HS-27A (cell line): ENCODE results near the gene TAS2R46.
"Not testable (repeated sequence)": the region's sequence is repeated elsewhere in the genome, so short reads cannot be mapped to it uniquely, and the experiment has no call there.

Source experiments
- DNase-seq: peaks from one replicate; pipeline ENCODE4 v3.0.0-alpha.2; 2012; ENCODE audit warnings: low read depth, missing footprints

The TAS2R46 gene

DNA sequence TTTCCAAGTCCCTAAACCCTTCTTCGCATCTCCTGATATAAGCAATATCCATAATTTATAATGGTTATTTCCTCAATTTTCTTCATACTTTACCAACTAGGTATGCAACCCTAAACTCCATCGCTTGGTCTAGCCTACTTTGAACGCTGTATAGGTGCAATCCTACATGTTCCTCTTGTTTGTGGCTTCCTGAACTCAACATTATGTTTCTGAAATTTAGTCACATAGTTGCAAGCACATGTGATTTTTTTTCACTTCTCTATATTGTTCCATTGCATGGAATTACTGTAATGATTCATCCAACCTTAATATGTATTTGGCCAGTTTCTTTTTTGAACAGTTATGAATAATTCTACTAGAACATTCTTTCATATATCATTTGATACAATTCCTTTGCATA, 28.1 kb downstream of the TAS2R46 start:
- DNase-seq: not testable (repeated sequence)

DNA sequence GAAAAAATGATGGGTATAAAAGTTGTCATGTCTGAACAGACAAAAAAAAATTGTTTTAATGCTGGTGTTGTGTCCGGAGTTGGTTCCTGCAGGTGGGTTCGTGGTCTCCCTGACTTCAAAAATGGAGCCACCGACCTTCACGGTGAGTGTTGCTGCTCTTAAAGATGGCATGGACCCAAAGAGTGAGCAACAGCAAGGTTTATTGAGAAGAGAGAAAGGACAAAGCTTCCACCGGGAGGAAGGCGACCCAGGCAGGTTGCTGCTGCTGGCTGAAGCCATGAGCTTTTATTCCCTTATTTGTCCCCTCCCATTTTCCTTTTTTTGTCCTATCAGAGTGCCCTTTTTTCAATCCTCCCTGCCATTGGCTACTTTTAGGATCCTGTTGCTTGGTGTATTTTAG, 30.8 kb downstream of the TAS2R46 start, which contains the start of gene TAS2R31:
Gene TAS2R31, minus strand, starts transcription at position 101 of the 400 bp plus-strand sequence. Its CDS starts 72 bp downstream, at position 29.
- DNase-seq: no peak

DNA sequence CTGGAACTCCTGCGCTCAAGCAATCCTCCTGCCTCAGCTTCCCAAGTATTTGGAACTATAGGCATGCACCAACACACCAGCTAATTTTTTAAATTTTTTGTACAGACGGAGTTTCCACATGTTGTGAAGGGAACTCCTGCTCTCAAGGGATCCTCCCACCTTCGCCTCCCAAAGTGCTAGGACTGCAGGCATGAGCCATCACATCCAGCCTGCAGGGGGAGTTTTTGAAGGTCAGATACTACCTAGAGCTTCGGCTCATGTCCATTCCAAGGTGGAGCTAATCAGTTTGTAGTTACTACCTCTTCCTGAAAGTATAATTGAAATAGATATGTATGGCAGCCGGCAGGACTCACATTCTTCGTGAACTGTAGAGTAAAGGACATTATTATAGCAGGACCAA, 36.0 kb downstream of the TAS2R46 start:
- DNase-seq: no peak

DNA sequence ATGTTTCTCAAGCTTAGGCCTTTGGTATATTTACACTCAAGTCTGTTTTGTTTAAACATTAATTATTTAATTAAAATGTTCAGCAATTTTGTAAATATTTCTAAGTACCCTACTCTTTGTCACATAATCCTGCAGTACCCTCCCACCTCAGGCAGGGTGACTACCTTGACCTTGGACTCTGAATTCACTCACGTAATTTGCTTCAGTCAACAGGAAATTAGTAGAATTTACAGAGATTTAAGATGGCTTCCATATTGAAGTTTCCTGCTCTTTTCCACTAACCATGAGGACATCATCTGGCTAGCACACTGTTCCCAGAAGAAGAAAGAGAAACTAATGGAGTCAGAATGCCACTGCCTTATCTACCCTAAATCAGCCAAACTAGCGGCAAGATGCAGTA, 38.7 kb downstream of the TAS2R46 start:
- DNase-seq: no peak

DNA sequence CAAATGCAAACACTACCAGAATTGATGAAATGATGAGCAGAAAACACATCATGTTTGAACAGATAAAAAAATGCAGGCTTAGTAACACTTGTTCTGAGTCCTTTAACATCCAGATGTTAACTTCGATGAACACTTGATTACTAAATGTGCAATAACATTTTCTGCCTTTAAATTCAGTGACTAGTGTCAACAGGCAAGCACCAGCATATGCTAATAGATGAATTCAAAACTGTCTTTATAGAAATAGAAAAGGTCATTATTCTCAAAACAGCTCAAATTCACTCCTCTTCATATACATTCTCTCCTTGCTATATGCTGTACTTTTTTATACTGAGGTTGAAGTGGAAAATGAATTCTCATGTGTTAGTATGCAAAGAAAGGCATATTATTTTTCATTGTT, 39.6 kb downstream of the TAS2R46 start, which contains the start of gene TAS2R19:
Gene TAS2R19, minus strand, starts transcription at position 101 of the 400 bp plus-strand sequence. Its CDS starts 49 bp downstream, at position 52.
- DNase-seq: no peak

DNA sequence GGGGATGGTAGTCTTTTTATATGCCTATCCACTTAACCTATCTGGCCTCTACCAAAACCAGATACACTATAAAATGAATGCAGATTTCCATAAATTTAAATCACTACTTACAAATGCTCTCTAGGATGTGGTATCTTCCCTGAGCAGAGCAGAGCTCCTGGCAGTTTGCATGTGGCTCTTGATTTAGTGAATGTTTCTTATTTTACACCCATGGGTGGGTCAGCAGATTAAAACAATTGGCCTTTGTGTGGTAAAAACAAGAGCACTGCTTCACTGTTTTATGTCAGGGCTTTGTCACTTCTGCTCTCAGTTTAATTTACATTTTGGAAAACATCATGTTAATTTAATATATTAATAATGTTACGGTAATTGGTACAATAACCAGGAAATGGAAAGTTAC, 45.2 kb downstream of the TAS2R46 start:
- no peak for DNase-seq

DNA sequence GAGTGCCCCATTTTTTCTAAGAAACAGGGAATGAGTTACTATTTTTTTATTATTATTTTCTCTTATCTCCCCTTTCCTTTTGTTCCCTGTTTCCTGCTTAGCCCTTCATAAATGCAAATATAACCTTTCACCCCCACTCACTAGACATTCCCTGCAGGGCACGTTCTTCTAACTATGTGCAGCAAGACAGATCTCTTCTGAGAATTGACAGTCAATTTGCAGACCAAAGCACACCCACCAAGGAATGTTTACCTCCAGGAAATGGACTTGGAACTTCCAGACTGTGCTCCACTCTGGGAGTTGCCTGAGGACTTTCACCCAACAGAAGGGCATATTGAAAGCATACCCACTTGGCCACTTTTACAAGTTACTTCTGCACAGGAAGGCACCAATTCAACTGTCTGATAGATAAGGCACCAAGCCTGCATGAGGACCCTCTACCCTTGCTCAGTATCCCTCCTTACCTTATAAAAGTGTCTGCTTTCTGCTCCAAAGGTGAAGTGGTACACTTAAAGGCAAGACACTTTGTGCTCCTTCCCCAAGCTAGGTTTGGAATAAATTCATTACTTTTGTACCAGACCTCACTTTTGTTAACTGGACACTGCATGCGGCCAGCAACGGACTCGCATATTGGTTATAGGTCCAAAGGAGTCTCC, 46.2 kb downstream of the TAS2R46 start:
- DNase-seq: no peak

DNA sequence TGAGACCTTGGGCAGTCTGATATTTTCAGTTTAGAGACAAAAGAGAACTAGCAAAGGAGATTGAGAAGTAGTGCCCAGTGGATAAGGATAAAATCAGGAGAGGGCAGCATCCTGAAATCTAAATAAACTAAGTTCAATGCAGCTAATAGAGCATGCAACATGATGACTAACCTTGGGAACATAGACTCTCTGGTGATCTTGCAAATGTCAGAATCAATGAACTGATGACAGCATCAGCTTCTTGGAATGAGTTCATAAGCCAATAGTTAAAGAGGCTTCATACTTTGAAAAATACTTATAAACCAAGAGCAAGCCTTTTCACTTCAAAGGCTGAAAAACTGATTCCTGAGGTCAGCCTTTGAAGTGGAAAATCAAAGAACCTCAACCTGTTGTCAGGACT, 47.9 kb downstream of the TAS2R46 start:
- no peak for DNase-seq
